ENCODE measurements around the gene KRTAP12-1. TPM values are rescaled to one million over a fixed set of nuclear protein-coding genes. Genes with fewer than 3 reads are reported as not detected.

Gene KRTAP12-1
- total RNA-seq, 4 donors from 2014 or later: 6.0 to 32.1 TPM; not detected in 2

DNA sequence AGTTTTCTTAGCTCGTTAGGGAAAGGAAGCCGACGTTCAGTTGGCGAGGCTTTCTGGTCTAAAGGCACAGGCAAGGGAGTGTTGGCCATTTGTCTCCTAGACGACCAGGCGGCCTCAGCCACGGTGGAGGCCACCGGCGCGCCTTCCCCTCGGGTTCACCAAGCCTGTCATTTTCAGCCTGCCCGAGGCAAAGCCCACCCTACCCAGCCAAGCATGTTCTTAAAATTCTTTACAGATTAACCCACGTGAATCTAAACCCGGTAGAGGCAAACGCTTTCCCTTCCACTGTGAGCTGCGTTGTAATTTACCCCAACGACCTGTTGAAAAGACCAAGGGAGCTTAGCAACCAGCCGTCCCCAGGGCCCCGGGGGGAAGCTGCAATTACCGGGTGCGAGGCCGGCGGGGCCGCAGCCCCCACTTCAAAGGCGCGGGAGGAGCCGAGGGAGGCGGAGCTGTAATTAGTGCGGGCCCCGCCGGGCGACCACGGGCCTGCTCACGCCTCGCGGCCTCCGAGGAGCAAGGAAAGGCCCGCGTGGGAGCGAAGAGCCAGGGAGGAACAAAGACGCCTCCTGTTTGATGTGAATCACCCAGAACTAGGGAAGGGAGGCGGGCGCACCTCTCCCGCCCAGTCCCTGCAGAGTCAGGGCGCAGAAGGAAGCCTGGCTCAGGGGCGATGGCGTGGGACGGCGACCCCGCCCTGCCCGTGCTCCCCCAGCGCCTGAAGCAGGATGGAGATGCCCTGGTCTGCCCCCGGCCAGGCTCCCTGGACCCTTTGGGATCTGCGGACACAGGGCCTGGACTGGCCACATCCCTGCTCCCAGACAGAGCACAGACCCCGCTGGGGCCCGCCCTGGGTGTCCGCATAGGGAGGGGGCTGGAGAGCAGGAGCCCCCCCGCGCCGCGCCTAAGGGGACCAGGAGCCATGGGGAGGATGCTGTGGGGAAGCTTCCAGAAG, 41.5 kb upstream of the KRTAP12-1 start:
- Histone ChIP-seq H3K4me1 (peaks cover 7% of the 10 kb centered on the region), H3K27ac (no peak overlapping the region), H3K9me3 (no peaks in the 10 kb centered on the region), H3K4me3 (no peak overlapping the region), H3K36me3 (no peaks in the 10 kb centered on the region), H3K27me3 (peaks cover 70% of the 10 kb centered on the region)
- WGBS: 29% methylated on average over 15 of the region's 61 CpGs
- peak; percentile 60 to 69 for DNase-seq (ENCODE audit: low spot score in 2 of 2)
- TF ChIP-seq EP300 (IDR thresholded peaks at IDR 0.05): no peak
- TF ChIP-seq POLR2AphosphoS5 (IDR thresholded peaks at IDR 0.05): no peak
- TF ChIP-seq, protein P1, sequence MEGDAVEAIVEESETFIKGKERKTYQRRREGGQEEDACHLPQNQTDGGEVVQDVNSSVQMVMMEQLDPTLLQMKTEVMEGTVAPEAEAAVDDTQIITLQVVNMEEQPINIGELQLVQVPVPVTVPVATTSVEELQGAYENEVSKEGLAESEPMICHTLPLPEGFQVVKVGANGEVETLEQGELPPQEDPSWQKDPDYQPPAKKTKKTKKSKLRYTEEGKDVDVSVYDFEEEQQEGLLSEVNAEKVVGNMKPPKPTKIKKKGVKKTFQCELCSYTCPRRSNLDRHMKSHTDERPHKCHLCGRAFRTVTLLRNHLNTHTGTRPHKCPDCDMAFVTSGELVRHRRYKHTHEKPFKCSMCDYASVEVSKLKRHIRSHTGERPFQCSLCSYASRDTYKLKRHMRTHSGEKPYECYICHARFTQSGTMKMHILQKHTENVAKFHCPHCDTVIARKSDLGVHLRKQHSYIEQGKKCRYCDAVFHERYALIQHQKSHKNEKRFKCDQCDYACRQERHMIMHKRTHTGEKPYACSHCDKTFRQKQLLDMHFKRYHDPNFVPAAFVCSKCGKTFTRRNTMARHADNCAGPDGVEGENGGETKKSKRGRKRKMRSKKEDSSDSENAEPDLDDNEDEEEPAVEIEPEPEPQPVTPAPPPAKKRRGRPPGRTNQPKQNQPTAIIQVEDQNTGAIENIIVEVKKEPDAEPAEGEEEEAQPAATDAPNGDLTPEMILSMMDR (IDR thresholded peaks at IDR 0.05): no peak
- no peak for TF ChIP-seq POLR2A (IDR thresholded peaks at IDR 0.05)

GRCh38 chr21:44722731-44723130, 40.8 kb upstream of the KRTAP12-1 start:
- Histone ChIP-seq H3K27ac (no peak overlapping the region), H3K27me3 (peaks cover 67% of the 10 kb centered on the region), H3K4me1 (peaks cover 7% of the 10 kb centered on the region), H3K9me3 (no peaks in the 10 kb centered on the region), H3K36me3 (no peaks in the 10 kb centered on the region), H3K4me3 (no peak overlapping the region)
- peak; percentile 24 to 45 for DNase-seq (ENCODE audit: low spot score in 2 of 2)
- 43% methylated on average over 5 of the region's 5 CpGs for WGBS
- TF ChIP-seq POLR2A (IDR thresholded peaks at IDR 0.05): no peak
- TF ChIP-seq EP300 (IDR thresholded peaks at IDR 0.05): no peak
- TF ChIP-seq POLR2AphosphoS5 (IDR thresholded peaks at IDR 0.05): no peak
- TF ChIP-seq, protein P1 (IDR thresholded peaks at IDR 0.05): no peak

DNA sequence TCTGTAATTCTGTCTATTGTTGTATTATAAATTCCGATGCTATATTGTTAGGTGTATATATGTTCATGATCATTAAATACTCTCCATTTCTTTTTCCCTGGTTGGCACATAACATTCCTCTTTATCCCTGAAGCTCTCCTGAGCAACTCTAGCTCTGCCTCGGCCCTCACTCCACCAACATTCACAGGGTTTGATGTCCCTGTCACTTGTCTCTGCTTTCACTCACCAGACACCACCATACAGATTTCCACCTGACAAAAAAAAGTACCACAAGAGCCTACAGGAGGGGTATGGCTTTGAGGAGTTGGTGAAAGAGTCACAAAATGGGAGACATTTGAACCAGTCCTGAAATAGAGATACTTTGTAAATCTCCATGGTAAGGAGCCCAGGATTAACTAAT, 38.2 kb upstream of the KRTAP12-1 start:
- TF ChIP-seq POLR2AphosphoS5 (IDR thresholded peaks at IDR 0.05) (no peak), POLR2A (IDR thresholded peaks at IDR 0.05) (no peak)
- TF ChIP-seq, protein P1 (IDR thresholded peaks at IDR 0.05): no peak
- H3K27ac ChIP-seq: no peak overlapping the region
- no peaks in the 10 kb centered on the region for H3K36me3 ChIP-seq
- H3K4me3 ChIP-seq: no peak overlapping the region
- WGBS: 97% methylated on average over 2 of the region's 2 CpGs
- DNase-seq (ENCODE audit: low spot score in 2 of 2): no peak
- no peaks in the 10 kb centered on the region for H3K9me3 ChIP-seq
- H3K4me1 ChIP-seq: peaks cover 7% of the 10 kb centered on the region
- H3K27me3 ChIP-seq: peaks cover 44% of the 10 kb centered on the region

DNA sequence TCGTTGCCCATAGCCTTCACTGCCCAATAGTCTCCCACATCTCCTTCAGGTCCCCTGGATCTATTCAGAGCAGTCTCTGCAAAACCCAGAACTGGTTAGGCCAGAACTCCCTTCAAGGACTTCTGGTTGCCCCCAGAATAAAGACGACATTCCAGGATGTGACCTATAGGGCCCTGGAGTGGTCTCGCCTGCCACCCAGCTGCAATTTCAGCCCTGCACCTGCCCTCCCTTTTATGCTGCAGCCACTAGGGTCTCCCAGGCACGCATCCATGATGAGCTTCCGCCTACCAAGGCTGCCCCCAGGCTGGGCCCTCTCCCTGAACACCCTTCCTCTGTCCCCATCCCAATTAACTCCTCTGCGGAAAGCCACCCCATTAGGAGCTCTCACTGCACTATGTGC, 36.6 kb upstream of the KRTAP12-1 start:
- Histone ChIP-seq H3K36me3 (no peaks in the 10 kb centered on the region), H3K27ac (no peak overlapping the region), H3K9me3 (no peaks in the 10 kb centered on the region), H3K4me3 (no peak overlapping the region), H3K4me1 (peaks cover 4% of the 10 kb centered on the region), H3K27me3 (peaks cover 39% of the 10 kb centered on the region)
- 73% methylated on average over 6 of the region's 6 CpGs for WGBS
- peak in 1 of 2 donors; percentile 26 for DNase-seq (ENCODE audit: low spot score in 2 of 2)
- TF ChIP-seq POLR2A (IDR thresholded peaks at IDR 0.05) (no peak), EP300 (IDR thresholded peaks at IDR 0.05) (no peak)
- TF ChIP-seq, protein P1 (IDR thresholded peaks at IDR 0.05): no peak

GRCh38 chr21:44718093-44718492, 36.1 kb upstream of the KRTAP12-1 start:
- H3K4me1 ChIP-seq: no peaks in the 10 kb centered on the region
- H3K36me3 ChIP-seq: no peaks in the 10 kb centered on the region
- peaks cover 39% of the 10 kb centered on the region for H3K27me3 ChIP-seq
- TF ChIP-seq EP300 (IDR thresholded peaks at IDR 0.05): no peak
- no peak for TF ChIP-seq POLR2AphosphoS5 (IDR thresholded peaks at IDR 0.05)
- TF ChIP-seq POLR2A (IDR thresholded peaks at IDR 0.05): no peak
- TF ChIP-seq, protein P1 (IDR thresholded peaks at IDR 0.05): no peak
- peak in 1 of 2 donors; percentile 2 for DNase-seq (ENCODE audit: low spot score in 2 of 2)
- H3K4me3 ChIP-seq: no peak overlapping the region
- H3K9me3 ChIP-seq: no peaks in the 10 kb centered on the region
- H3K27ac ChIP-seq: no peak overlapping the region
- WGBS: 34% methylated on average over 2 of the region's 2 CpGs

Data from suprapubic skin (tissue), 4 donors.